Fibroblast of villous mesenchyme (primary cell): Measurements from ENCODE around the gene ELAPOR2. TPM values are rescaled to one million over a fixed set of nuclear protein-coding genes. Genes with fewer than 3 reads are reported as not detected.
"Not testable (repeated sequence)": the region's sequence is repeated elsewhere in the genome, so short reads cannot be mapped to it uniquely, and the experiment has no call there.

Source experiments
- DNase-seq: peaks from one replicate; pipeline ENCODE4 v3.0.0-alpha.2; 2010; ENCODE audit warnings: low read depth
- H3K4me3 ChIP-seq: 2 replicates; pipeline ENCODE4 v1.5.1; 2011; ENCODE audit warnings: low read depth, mild to moderate bottlenecking, low read length
- CTCF ChIP-seq: IDR thresholded peaks from 2 replicates; pipeline ENCODE4 v1.5.1; 2012; ENCODE audit warnings: low read depth, mild to moderate bottlenecking, low read length; ENCODE audit not compliant: insufficient read depth
- total RNA-seq: library from RNA; depleted of rRNA; stranded (reverse); fragments of >200 nt; gene quantifications from 2 replicates; pipeline ENCODE4 v1.2.3, GENCODE V29; 2012

The ELAPOR2 gene
- total RNA-seq, 1 donor: 1.7 TPM

DNA sequence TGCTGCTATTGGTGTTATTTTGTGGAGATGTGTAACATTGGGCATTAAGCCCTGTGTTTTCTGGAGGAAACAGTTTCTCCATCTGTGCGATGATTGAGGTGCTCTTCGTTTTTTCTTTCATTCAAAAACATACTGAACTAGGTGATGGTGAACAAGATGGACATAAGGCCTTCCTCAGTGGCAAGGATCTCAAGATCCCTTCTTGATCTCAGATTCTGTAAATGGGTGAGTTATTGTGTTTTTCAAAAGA is 759 bp upstream of the ELAPOR2 start:
- H3K4me3 ChIP-seq: no peak overlapping the region
- DNase-seq: no peak
- TF ChIP-seq CTCF: no peak

DNA sequence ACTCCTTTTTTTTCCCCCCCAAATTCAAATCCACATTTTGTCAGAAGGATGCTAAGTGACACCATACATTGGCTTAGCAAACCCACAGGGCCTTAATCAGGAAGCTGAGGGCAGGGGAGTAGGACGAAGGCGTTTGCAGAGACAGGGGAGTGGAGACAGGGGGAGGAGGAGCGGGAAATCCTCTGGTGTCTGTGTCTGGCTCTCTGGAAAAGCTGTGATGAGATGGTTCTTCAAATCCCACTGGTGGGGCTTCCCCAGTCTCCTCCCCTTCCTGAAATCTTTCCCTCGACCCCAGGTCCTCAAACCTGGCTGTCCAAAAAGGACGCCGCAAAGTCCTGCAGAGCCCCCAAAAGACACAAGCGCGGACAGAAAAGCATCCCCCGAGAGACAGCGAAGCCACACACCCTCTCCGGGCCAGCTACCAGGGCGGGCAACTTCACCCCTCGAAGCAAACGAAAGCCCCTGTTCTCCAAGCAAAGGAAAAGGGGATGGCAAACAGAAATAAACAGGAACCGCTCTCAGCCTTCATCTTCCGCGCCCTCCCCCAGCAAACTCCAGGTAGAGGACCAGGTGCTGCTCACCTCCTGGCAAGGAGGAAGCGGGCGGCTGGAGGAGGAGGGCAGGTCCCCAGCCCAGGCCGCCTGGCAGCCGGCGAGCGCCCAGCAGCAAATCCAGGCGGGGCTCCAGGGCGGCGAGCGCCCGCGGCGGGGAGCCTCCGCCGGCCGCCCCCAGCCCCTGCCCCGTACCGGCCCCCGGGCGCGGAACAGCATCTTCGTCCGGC is 520 bp downstream of the ELAPOR2 start:
- no peak for DNase-seq
- H3K4me3 ChIP-seq: peak overlapping the region; percentile 47
- TF ChIP-seq CTCF: no peak

- no peak overlapping the region for H3K4me3 ChIP-seq
- no peak for TF ChIP-seq CTCF
- no peak for DNase-seq
These were observed 2.2 kb downstream of the ELAPOR2 start for GRCh38 chr7:87057210-87057609.

DNA sequence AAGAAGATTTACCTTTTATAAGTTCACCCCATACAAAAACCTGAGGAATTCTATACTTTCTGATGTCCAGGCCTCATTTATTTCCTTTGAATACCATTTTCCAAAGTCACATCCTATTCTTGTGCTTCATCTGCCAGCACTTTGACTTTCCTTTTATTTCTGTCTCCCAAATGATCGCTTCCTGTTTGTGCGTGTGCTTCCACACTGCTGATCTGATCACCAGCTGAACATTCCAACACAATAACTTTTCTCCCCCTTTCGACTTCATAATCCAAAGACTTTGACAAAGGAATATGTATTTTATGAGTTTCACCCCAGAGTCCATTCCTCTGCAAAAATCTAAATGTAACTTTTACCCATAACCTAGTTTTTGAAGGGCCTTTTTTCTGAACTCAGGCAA is 3.1 kb downstream of the ELAPOR2 start:
- TF ChIP-seq CTCF: no peak
- DNase-seq: no peak
- H3K4me3 ChIP-seq: no peak overlapping the region

- no peak overlapping the region for H3K4me3 ChIP-seq
- no peak for TF ChIP-seq CTCF
- DNase-seq: no peak
These were observed 10.6 kb downstream of the ELAPOR2 start for GRCh38 chr7:87048839-87049238.

- H3K4me3 ChIP-seq: no peak overlapping the region
- no peak for DNase-seq
- TF ChIP-seq CTCF: no peak
These were observed 13.0 kb downstream of the ELAPOR2 start for GRCh38 chr7:87046456-87046855.

DNA sequence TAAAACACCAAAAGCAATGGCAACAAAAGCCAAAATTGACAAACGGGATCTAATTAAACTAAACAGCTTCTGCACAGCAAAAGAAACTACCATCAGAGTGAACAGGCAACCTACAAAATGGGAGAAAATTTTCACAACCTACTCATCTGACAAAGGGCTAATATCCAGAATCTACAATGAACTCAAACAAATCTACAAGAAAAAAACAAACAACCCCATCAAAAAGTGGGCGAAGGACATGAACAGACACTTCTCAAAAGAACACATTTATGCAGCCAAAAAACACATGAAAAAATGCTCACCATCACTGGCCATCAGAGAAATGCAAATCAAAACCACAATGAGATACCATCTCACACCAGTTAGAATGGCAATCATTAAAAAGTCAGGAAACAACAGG is 14.7 kb downstream of the ELAPOR2 start:
- DNase-seq, H3K4me3 ChIP-seq: not testable (repeated sequence)

- DNase-seq, H3K4me3 ChIP-seq: not testable (repeated sequence)
These were observed 17.9 kb downstream of the ELAPOR2 start for GRCh38 chr7:87041586-87041985.

- not testable (repeated sequence) for DNase-seq
- peak overlapping the region; percentile 37 for H3K4me3 ChIP-seq
These were observed 19.7 kb downstream of the ELAPOR2 start for GRCh38 chr7:87039691-87040299.
